Measurements from ENCODE around the gene BMP8A. TPM values are rescaled to one million over a fixed set of nuclear protein-coding genes. Genes with fewer than 3 reads are reported as not detected.

The BMP8A gene
- polyA plus RNA-seq, 1 experiment = 0.05 TPM

DNA sequence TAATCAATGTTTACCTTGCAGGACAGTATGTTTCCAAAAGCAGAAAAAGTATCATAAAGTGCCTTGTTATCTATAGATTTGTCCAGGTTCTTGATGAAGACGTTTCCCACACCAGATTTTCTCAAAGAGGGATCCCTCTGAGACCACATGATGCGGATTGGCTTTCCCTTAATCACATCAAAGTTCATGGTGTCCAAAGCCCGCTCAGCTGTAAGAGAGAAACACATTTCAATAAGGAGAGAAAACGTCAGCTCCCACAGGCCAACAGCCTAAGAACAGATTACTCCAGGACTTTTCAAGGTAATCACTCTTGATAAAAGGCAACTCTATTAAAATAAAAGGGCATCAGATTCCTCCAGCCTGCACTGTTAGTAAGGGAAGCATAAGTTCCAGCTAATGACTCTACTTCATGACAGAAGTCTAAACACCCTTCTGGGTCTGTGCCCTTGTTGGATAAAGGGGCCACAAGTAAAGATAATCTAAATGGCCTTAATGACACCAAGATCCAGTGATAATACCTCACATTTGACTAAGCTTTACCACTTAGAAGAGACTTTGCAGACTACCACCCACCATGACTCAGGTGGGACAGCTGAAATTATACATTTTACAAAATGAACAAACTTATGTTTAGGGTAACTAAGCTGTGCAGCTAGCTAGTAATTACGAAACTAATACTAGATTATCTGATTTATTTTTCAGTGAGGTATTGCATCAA lies 81.1 kb downstream of the BMP8A start:
- Histone ChIP-seq H3K36me3 (ENCODE audit: control insufficient read depth, insufficient read depth, low read length) (peaks cover 29% of the 10 kb centered on the region), H3K27me3 (ENCODE audit: control insufficient read depth, insufficient read depth, low read length) (no peaks in the 10 kb centered on the region), H3K4me3 (ENCODE audit: low read depth, low read length) (no peak overlapping the region)
- no peak for DNase-seq (ENCODE audit: low read depth)
- POLR2A ChIA-PET = interaction anchor here (0.6 kb wide), 1 partner anchor 23 kb away, joined by 4 read pairs; no protein-coding TSS in a partner anchor
- TF ChIP-seq, protein P1, sequence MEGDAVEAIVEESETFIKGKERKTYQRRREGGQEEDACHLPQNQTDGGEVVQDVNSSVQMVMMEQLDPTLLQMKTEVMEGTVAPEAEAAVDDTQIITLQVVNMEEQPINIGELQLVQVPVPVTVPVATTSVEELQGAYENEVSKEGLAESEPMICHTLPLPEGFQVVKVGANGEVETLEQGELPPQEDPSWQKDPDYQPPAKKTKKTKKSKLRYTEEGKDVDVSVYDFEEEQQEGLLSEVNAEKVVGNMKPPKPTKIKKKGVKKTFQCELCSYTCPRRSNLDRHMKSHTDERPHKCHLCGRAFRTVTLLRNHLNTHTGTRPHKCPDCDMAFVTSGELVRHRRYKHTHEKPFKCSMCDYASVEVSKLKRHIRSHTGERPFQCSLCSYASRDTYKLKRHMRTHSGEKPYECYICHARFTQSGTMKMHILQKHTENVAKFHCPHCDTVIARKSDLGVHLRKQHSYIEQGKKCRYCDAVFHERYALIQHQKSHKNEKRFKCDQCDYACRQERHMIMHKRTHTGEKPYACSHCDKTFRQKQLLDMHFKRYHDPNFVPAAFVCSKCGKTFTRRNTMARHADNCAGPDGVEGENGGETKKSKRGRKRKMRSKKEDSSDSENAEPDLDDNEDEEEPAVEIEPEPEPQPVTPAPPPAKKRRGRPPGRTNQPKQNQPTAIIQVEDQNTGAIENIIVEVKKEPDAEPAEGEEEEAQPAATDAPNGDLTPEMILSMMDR (IDR thresholded peaks at IDR 0.05; ENCODE audit: insufficient read depth, low read depth, low read length) = no peak
- CTCF ChIA-PET = interaction anchor here (2.5 kb wide), 1 partner anchor 34 kb away, joined by 11 read pairs; no protein-coding TSS in a partner anchor

DNA sequence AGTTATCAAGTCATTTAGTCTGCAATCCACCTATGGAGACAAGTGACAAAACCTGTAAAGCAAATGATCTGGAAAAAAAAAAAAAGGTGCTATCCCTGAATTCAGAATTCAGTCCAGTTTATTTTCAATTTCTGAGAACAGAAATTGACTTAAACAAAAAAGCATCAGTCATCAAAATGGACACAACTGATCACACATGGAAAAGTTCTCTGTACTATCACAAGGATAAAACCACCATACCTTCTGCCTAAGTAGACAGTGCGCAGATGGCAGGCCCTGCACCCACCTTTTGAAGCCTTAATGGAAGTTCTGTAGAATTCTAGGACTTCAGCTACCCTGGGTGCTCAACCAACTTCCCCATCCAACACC lies 81.6 kb downstream of the BMP8A start:
- CTCF ChIA-PET = interaction anchor here (2.5 kb wide), 1 partner anchor 34 kb away, joined by 11 read pairs; no protein-coding TSS in a partner anchor

DNA sequence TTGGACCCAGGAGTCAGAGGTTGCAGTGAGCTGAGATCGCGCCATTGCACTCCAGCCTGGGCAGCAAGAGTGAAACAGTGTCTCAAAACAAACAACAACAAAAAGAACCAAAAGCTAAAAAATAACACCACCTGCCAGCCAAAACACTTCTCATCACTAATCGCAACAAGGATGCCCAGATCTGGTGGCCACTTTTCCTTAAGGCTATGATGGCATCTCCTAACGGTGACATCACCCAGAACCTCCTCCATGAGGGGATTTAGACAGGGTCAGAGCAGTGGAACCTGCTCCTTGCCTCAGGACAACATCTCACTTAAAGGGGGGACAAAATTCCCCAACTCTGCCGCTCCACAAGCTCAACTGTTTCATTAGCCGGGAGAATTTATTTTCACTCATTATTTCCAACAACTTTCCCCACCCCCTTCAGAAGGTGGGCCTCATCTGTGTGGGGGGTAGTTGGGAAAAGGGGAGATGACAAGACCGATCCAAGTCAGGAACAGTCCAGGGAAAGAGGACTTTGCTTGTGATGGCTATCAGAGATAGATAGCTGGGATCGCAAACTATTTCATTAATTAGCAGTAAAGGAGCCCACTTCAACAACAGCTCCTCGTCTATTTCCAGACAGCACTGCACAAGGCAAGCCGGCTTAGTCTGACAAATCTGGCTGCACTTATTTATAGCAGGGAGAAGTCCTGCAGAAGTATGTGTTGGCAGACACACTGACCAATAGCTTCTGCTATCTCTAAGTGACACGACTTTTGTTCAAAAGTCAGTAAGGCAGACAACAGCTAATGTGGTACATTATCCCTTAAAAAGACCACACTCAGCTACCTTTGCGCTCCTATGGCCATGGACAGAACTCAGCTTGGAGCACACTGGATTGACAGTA lies 82.5 kb downstream of the BMP8A start:
- POLR2A ChIA-PET = interaction anchor here (0.6 kb wide), 1 partner anchor 66 kb away, joined by 12 read pairs; no protein-coding TSS in a partner anchor
- no peak for DNase-seq (ENCODE audit: low read depth)
- TF ChIP-seq, protein P1 (IDR thresholded peaks at IDR 0.05; ENCODE audit: insufficient read depth, low read depth, low read length) = no peak
- CTCF ChIA-PET = interaction anchor here (0.6 to 2.5 kb wide), 4 partner anchors 26 to 1644 kb away, joined by 3 to 11 read pairs (median 4); no protein-coding TSS in a partner anchor
- Histone ChIP-seq H3K36me3 (ENCODE audit: control insufficient read depth, insufficient read depth, low read length) (peaks cover 27% of the 10 kb centered on the region), H3K27me3 (ENCODE audit: control insufficient read depth, insufficient read depth, low read length) (no peaks in the 10 kb centered on the region), H3K4me3 (ENCODE audit: low read depth, low read length) (peak overlapping the region; percentile 84)

More for the DNA sequence above, 81.6 kb downstream of the BMP8A start:
- H3K36me3 ChIP-seq (ENCODE audit: control insufficient read depth, insufficient read depth, low read length) = peaks cover 29% of the 10 kb centered on the region
- H3K27me3 ChIP-seq (ENCODE audit: control insufficient read depth, insufficient read depth, low read length) = no peaks in the 10 kb centered on the region
- no peak for DNase-seq (ENCODE audit: low read depth)
- H3K4me3 ChIP-seq (ENCODE audit: low read depth, low read length) = no peak overlapping the region
- POLR2A ChIA-PET = interaction anchor here (0.6 kb wide), 1 partner anchor 23 kb away, joined by 4 read pairs; no protein-coding TSS in a partner anchor
- TF ChIP-seq, protein P1 (IDR thresholded peaks at IDR 0.05; ENCODE audit: insufficient read depth, low read depth, low read length) = no peak

DNA sequence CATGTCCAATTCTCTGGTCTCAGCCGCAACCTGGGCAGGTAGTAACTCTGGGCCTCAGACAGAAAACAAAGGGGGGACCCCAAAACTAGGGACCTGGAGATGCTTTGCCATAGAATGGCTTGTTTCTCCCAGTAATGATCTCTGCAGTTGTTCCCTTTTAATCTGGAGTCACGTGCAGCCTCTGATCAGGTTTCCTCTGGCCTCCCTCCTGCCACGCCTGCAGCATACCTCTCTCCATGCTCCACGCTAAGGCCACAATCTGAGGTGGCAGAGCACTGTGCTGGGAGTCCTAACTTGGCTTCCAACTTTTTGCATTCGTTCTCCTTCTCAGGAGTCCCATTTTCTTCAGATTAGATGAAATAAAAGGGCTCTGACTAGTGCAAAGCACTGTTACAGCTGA lies 83.2 kb downstream of the BMP8A start:
- TF ChIP-seq, protein P1 (IDR thresholded peaks at IDR 0.05; ENCODE audit: insufficient read depth, low read depth, low read length) = no peak
- H3K4me3 ChIP-seq (ENCODE audit: low read depth, low read length) = peak overlapping the region; percentile 84
- no peak for DNase-seq (ENCODE audit: low read depth)
- ChIA-PET POLR2A (interaction anchor here (0.6 kb wide), 1 partner anchor 79 kb away, joined by 3 read pairs; no protein-coding TSS in a partner anchor), CTCF (interaction anchor here (1.4 to 2.5 kb wide), 3 partner anchors 26 to 145 kb away, joined by 3 to 11 read pairs (median 4); no protein-coding TSS in a partner anchor)
- peaks cover 20% of the 10 kb centered on the region for H3K36me3 ChIP-seq (ENCODE audit: control insufficient read depth, insufficient read depth, low read length)
- no peaks in the 10 kb centered on the region for H3K27me3 ChIP-seq (ENCODE audit: control insufficient read depth, insufficient read depth, low read length)

Small RNA genes within 50 kb of the gene (small RNA-seq; reads per million reads assigned to genes)
- gene SNORA55 (ENCODE audit: insufficient read length, low read depth, low replicate concordance) = not detected

Other genes with a start within 250 kb of the BMP8A start
- 62.2 and 69.4 TPM in 2 replicates for gene PABPC4, start 85.2 kb downstream of the BMP8A start, polyA plus RNA-seq (2011; rRNA removed)
- gene HEYL, start 148.0 kb downstream of the BMP8A start, polyA plus RNA-seq (2011; rRNA removed) = 0.16 and 0.50 TPM in 2 replicates
- not detected in 2 replicates for gene NT5C1A, start 180.5 kb downstream of the BMP8A start, polyA plus RNA-seq (2011; rRNA removed)
- gene HPCAL4, start 199.8 kb downstream of the BMP8A start, polyA plus RNA-seq (2011; rRNA removed) = not detected in 2 replicates
- gene PPIE, start 247.2 kb downstream of the BMP8A start, polyA plus RNA-seq (2011; rRNA removed) = 66.1 and 89.6 TPM in 2 replicates